OCI-LY7 (cell line): ENCODE data around the gene PHKG2.

Source experiments
- EZH2phosphoT487 ChIP-seq: fragments of 200-600 bp; sonication (generic); IDR thresholded peaks from 2 replicates; pipeline ENCODE4 v1.6.1; 2018; ENCODE audit warnings: low read depth, borderline replicate concordance, mild to moderate bottlenecking, mixed run types, antibody characterized with exemption, low read length, moderate library complexity, mixed read lengths
- TF ChIP-seq, protein P1 (sequence below): fragments of 200-600 bp; sonication (generic); conservative IDR thresholded peaks from 2 replicates; pipeline ENCODE4 v1.5.1; 2014; ENCODE audit warnings: mild to moderate bottlenecking, antibody characterized with exemption, low read length, moderate library complexity, mixed read lengths

DNA sequence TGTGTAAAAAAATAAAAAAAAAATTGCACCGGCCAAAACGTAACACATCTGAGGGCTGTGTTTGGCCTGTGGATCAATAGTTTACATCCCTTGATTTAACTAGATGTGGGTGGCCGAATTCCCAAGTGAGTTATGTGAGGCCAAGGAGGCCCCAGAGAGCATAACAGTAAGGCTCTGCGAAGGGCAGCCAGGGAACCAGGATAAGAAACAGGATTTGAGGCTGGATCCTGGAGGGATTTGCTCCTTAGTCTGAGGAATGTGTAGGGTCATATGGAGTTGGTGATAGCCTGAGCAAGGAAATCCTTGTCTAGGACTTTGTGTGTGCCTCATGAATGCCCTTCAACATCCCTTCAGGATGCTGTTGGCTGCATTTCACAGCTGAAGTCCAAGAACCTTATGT, 2.0 kb downstream of the PHKG2 start:
- TF ChIP-seq, protein P1, sequence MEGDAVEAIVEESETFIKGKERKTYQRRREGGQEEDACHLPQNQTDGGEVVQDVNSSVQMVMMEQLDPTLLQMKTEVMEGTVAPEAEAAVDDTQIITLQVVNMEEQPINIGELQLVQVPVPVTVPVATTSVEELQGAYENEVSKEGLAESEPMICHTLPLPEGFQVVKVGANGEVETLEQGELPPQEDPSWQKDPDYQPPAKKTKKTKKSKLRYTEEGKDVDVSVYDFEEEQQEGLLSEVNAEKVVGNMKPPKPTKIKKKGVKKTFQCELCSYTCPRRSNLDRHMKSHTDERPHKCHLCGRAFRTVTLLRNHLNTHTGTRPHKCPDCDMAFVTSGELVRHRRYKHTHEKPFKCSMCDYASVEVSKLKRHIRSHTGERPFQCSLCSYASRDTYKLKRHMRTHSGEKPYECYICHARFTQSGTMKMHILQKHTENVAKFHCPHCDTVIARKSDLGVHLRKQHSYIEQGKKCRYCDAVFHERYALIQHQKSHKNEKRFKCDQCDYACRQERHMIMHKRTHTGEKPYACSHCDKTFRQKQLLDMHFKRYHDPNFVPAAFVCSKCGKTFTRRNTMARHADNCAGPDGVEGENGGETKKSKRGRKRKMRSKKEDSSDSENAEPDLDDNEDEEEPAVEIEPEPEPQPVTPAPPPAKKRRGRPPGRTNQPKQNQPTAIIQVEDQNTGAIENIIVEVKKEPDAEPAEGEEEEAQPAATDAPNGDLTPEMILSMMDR: no peak
- TF ChIP-seq EZH2phosphoT487: no peak
